Muscle of arm (tissue), 12 donors: ENCODE measurements around the gene ITGA2. TPM values are rescaled to one million over a fixed set of nuclear protein-coding genes. Genes with fewer than 3 reads are reported as not detected.

Source experiments
- DNase-seq: peaks from one replicate; pipeline ENCODE4 v3.0.0-alpha.2; 2013
- polyA plus RNA-seq, 12 donors: library from polyadenylated mRNA; unstranded; fragments of 120-200 nt; gene quantifications; one replicate each; pipeline ENCODE4 v1.2.1, GENCODE V29; 2013; ENCODE audit not compliant: insufficient read length in 12 of 12

ITGA2 gene
- polyA plus RNA-seq, 12 donors: 3.8 to 27.1 (median 11.4) TPM; not detected in 1

- no peak for DNase-seq
Observed at GRCh38 chr5:53017383-53017782, 28.2 kb downstream of the ITGA2 start.

- DNase-seq: no peak
Observed at GRCh38 chr5:53017794-53018391, 28.7 kb downstream of the ITGA2 start.

- DNase-seq: no peak
Observed at GRCh38 chr5:53019320-53019719, 30.2 kb downstream of the ITGA2 start.

GRCh38 chr5:53022930-53023511, 33.9 kb downstream of the ITGA2 start:
- DNase-seq: no peak

GRCh38 chr5:53023969-53024368, 34.8 kb downstream of the ITGA2 start:
- no peak for DNase-seq

GRCh38 chr5:53024535-53024934, 35.4 kb downstream of the ITGA2 start:
- DNase-seq: no peak

GRCh38 chr5:53025487-53025886, 36.3 kb downstream of the ITGA2 start:
- no peak for DNase-seq

- DNase-seq: no peak
Observed at GRCh38 chr5:53027913-53028312, 38.8 kb downstream of the ITGA2 start.

- no peak for DNase-seq
Observed at GRCh38 chr5:53029608-53030007, 40.5 kb downstream of the ITGA2 start.

- peak; percentile 25 for DNase-seq
Observed at GRCh38 chr5:53030893-53031292, 41.7 kb downstream of the ITGA2 start.

GRCh38 chr5:53031695-53032096, 42.5 kb downstream of the ITGA2 start:
- DNase-seq: no peak

- DNase-seq: no peak
Observed at GRCh38 chr5:53032188-53032587, 43.0 kb downstream of the ITGA2 start.

GRCh38 chr5:53034832-53035231, 45.7 kb downstream of the ITGA2 start:
- no peak for DNase-seq

- no peak for DNase-seq
Observed at GRCh38 chr5:53035868-53036381, 46.8 kb downstream of the ITGA2 start.

- no peak for DNase-seq
Observed at GRCh38 chr5:53037141-53037859, 48.1 kb downstream of the ITGA2 start.

GRCh38 chr5:53038196-53038847, 49.2 kb downstream of the ITGA2 start:
- DNase-seq: peak; percentile 24

GRCh38 chr5:53039855-53040254, 50.7 kb downstream of the ITGA2 start:
- DNase-seq: no peak

- DNase-seq: no peak
Observed at GRCh38 chr5:53041071-53041692, 52.0 kb downstream of the ITGA2 start.

GRCh38 chr5:53041740-53042139, 52.6 kb downstream of the ITGA2 start:
- no peak for DNase-seq

GRCh38 chr5:53045263-53045662, 56.1 kb downstream of the ITGA2 start:
- DNase-seq: no peak

GRCh38 chr5:53048248-53048647, 59.1 kb downstream of the ITGA2 start:
- no peak for DNase-seq

GRCh38 chr5:53052499-53052898, 63.3 kb downstream of the ITGA2 start:
- no peak for DNase-seq
